NCI-H187 (cell line): ENCODE measurements around the gene ATG4D.
"Not testable (repeated sequence)": the region's sequence is repeated elsewhere in the genome, so short reads cannot be mapped to it uniquely, and the experiment has no call there.

Source experiments
- DNase-seq, 2 experiments: peaks; one replicate each; lab custom pipeline; 2025; lab: John Stamatoyannopoulos, UW

The ATG4D gene

DNA sequence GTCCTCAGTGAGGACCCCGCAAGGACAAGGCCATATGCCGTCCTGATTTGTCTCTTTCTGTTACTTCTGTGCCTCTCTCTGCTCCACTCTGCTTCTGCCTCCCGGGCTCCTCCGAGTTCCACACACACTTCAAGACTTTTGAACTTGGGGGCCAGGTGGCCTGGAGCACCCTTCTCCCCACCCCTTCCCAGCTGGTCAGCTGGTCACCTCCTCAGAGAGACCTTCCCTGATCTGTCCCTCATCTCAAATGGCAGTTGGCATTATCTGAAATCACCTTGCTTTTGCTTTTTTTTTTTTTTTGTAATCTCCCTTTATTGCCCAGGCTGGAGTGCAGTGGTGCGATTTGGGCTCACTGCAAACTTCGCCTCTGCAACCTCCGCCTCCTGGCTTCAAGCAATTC is 24.3 kb upstream of the ATG4D start:
- DNase-seq = no peak

DNA sequence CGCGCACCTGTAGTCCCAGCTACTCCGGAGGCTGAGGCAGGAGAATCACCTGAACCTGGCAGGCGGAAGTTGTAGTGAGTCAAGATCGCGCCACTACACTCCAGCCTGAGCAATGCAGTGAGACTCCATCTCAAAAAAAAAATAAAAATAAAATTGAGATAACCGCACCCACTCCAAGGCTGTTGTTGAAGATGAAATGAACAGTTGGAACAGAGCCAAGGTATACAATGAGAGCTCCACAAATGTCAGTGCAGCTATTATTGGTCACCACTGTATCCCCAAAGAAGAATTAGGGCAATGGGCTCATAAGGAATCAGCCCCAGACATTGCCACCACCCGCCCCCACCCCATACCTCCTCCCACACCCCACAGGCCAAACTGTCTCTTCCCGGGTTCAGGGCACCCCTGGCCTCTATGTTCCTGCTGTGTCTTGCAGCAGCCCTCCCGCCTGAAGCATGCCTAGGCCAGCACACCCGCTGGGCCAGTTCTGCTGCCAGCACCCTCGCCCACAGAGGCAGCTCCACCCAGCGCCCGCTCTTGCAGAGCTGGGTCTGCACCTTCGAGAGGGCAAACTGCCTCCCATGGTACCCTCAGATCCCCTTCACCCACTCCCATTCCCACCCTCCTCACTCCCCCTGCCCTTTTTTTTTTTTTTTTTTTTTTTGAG is 22.9 kb upstream of the ATG4D start:
- no peak for DNase-seq

DNA sequence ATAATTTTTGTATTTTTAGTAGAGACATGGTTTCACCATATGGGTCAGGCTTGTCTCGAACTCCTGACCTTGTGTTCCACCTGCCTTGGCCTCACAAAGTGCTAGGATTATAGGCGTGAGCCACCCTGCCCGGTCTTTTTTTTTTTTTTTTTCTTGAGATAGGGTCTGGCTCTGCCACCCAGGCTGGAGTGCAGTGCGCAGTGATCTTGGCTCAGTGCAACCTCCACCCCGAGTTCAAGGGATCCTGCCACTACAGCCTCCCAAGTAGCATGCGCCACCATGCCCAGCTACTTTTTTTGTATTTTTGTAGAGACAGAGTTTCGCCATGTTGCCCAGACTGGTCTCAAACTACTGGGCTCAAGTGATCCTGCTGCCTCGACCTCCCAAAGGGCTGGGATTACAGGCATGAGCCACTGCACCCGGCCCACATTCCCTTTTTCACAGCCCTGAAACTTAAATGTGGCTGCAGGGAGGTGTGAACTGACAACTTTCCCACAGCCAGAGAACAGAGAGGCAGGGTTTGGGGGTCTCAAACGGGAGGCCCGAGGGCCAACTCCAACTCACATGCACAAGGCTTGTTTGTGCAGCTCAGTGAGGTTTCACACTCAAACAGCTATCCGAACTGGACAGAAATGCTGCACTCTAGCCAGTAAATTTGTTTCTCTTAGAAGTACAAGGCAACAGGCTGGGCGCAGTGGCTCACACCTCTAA is 22.1 kb upstream of the ATG4D start:
- no peak for DNase-seq

DNA sequence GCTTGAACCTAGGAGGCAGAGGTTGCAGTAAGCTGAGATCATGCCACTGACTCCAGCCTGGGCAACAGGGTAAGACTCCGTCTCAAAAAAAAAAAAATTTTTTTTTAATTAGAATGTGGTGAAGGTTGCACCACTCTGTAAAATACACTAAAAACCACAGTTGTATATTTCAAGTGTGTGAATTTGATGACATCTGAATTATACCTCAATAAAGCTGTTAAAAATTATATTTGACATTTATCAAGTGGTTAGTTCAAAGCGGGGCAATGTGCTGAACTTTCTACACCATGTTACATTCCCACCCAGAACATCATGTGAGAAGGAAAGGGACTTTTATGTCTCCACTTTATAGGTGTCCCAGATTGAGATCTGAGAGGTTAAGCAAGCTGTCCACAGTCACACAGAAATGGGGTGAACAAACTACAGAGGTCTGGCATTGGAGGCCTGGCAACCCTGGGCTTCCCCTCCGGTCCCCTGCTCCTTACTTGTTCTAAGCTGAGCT is 20.5 kb upstream of the ATG4D start:
- no peak for DNase-seq

DNA sequence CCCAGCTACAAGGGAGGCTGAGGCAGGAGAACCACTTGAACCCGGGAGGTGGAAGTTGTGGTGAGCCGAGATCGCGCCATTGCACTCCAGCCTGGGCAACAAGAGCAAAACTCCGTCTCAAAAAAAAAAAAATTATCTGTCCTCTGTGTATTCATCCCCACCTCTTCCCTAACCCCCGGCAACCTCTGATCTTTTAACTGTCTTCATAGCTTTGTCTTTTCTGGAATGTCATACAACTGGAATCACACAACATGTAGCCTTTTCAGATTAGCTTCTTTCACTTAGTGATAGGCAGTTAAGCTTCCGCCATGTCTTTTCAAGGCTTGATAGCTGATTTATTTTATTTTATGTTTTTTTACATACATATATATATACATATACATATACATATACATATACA is 18.1 kb upstream of the ATG4D start:
- DNase-seq = no peak

DNA sequence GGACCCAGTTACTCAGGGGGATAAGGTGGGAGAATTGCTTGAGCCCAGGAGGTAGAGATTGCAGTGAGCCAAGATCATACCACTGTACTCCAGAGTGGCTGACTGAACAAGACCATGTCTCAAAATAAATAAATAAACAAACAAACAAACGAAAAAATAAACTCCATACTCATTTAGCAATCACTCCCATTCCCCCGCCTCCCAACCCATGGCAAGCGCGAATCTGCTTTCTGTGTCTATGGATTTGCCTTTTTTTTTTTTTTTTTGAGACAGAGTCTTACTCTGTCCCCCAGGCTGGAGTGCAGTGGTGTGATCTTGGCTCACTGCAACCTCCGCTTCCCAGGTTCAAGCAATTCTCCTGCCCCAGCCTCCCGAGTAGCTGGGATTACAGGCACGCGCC is 16.8 kb upstream of the ATG4D start:
- not testable (repeated sequence) for DNase-seq

DNA sequence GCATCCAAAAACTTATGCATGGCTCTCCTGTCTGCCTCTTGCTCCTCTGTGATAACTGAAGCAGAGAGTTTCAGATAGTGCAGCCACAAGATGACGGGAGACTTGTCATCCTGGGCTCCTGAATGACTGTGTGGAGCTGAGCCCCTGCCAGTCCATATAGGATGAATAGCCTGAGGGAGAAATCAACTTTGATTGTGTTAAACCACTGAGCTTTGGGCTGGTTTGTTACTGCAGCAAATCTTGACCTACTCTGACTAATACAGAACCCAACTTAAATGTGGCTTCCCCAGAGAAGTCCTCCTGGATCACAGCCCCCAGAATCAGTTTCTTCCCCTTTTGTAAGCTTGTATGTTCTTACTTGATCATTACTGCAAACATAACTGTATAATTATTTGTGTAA is 11.2 kb upstream of the ATG4D start:
- no peak for DNase-seq

- DNase-seq = no peak
Measured at GRCh38 chr19:10533646-10534386, 9.9 kb upstream of the ATG4D start.

DNA sequence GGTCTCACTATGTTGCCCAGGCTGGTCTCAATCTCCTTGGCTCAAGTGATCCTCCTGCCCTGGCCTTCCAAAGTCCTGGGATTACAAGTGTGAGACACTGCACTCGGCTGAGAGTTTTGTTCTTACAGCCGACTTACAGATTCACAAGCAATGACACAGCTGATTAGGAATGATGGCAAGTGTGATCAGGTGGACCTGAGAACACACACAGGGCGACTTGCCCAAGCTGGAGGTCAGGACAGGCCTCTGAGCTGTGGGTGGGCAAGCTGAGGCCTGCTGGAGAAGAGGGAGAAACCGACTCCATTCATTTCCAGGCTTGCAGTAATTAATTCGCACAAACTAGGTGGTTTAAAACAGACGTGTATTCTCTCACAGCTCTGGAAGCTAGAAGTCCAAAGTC is 8.1 kb upstream of the ATG4D start:
- no peak for DNase-seq

DNA sequence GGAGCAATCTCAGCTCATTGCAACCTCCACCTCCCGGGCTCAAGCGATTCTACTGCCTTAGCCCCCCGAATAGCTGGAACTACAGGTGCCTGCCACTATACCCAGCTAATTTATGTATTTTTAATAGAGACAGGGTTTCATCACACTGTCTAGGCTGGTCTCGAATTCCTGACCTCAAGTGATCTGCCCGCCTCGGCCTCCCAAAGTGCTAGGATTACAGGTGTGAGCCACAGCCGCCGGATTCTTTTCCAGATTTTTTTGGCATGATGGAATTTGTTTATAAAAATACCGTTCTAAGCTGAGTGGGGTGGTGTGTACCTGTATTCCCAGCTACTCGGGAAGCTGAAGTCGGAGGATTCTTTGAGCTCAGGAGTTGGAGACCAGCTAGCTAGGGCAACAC is 6.0 kb upstream of the ATG4D start:
- DNase-seq = no peak

- no peak for DNase-seq
Measured at GRCh38 chr19:10538204-10538983, 5.3 kb upstream of the ATG4D start.

GRCh38 chr19:10539016-10539415 is 4.7 kb upstream of the ATG4D start:
- DNase-seq = not testable (repeated sequence)

DNA sequence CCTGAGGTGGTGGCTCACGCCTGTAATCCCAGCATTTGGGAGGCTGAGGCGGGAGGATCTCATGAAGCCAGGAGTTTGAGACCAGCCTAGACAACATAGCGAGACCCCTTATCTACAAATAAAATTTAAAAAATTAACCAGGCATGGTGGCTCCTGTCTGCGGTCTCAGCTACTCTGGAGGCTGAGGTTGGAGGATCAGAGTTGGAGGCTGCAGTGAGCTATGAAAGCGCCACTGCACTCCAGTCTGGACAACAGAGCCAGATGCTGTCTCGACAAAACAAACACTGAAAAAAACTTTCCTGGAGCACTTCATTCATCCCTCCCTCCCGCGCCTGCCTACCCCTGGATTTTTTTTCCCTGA is 665 bp upstream of the ATG4D start:
- DNase-seq = no peak

- no peak for DNase-seq
Measured at GRCh38 chr19:10544242-10544752, 593 bp downstream of the ATG4D start.

DNA sequence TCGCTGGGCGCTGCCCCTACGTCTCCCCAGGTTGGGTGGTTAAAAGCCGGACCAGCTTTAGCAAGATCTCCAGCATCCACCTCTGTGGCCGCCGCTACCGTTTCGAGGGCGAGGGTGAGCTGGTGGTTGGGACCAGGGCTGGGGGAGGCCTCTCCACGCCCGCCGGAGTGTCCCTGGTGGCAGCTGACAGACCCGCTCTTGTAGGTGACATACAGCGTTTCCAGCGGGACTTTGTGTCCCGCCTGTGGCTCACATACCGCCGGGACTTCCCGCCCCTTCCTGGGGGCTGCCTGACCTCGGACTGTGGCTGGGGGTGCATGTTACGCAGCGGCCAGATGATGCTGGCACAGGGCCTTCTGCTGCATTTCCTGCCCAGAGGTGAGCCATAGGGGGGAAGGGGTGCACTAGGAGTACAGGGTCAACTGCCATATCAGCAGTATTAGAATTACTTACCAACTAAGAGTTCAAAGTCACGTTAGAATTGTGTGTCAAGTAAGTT is 1.1 kb downstream of the ATG4D start:
- no peak for DNase-seq

GRCh38 chr19:10546817-10547216 is 3.1 kb downstream of the ATG4D start:
- no peak for DNase-seq

DNA sequence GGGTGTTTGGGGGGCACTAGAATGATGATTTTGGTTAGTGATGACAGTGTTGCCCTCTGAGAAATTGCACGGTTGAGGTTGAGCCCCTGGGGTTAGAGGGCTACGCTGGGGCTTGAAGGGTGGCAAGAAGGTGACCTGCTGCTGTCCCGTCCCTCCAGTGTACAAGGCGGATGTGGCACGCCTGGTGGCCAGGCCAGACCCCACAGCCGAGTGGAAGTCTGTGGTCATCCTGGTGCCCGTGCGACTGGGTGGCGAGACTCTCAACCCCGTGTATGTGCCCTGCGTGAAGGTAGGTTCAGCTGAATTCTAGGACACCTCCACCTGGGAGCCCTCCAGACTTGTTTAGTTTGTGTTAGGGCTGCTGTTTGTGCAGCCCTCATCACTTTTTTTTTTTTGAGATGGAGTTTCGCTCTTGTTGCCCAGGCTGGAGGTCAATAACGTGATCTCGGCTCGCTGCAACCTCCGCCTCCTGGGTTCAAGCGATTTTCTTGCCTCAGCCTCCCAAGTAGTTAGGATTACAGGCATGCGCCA is 5.1 kb downstream of the ATG4D start:
- no peak for DNase-seq

GRCh38 chr19:10549733-10550132 is 6.0 kb downstream of the ATG4D start:
- DNase-seq = no peak

DNA sequence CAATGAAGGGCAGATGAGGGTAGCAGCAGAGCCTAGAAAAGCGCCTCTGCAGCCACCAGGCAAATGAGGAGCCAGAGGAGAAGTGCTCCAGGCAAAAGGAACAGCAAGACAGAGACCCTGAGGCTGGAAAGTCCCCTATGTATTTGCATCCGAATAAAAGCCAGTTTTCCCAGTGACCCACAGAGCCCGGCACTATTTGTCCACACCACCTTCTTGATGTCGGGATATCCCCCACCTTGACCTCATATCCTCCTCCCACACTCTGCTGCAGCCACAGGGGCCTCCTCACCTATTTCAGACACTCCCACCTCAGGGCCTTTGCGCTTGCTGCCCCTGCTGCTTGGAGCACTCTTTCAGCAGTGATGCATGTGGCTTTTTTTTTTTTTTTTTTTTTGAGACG is 6.6 kb downstream of the ATG4D start:
- DNase-seq = no peak

- not testable (repeated sequence) for DNase-seq
Measured at GRCh38 chr19:10551006-10551405, 7.3 kb downstream of the ATG4D start.

DNA sequence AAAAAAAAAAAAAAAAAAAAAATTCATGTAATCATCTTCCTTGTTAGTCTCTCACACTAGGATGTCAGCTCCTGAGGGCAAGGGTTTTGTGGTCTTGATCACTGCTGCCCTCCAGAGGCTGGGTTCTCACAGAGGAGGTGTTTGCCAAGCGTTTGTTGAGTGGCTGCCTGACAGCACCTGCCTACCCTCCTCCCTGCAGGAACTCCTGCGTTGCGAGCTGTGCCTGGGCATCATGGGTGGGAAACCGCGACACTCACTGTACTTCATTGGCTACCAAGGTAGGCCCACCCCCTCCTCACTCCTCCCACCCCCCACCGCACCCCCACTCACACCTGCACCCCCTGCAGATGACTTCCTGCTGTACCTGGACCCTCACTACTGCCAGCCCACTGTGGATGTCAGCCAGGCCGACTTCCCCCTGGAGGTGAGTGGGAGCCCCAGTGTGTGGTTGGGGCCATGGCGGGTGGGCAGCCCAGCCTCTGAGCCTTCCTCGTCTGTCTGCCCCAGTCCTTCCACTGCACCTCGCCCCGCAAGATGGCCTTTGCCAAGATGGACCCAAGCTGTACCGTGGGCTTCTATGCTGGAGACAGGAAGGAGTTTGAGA is 8.1 kb downstream of the ATG4D start:
- no peak for DNase-seq
